ENCODE results near the gene SNRPB. TPM values are rescaled to one million over a fixed set of nuclear protein-coding genes. Genes with fewer than 3 reads are reported as not detected.

SNRPB gene
- total RNA-seq, 1 experiment from 2014 or later = 393 TPM

DNA sequence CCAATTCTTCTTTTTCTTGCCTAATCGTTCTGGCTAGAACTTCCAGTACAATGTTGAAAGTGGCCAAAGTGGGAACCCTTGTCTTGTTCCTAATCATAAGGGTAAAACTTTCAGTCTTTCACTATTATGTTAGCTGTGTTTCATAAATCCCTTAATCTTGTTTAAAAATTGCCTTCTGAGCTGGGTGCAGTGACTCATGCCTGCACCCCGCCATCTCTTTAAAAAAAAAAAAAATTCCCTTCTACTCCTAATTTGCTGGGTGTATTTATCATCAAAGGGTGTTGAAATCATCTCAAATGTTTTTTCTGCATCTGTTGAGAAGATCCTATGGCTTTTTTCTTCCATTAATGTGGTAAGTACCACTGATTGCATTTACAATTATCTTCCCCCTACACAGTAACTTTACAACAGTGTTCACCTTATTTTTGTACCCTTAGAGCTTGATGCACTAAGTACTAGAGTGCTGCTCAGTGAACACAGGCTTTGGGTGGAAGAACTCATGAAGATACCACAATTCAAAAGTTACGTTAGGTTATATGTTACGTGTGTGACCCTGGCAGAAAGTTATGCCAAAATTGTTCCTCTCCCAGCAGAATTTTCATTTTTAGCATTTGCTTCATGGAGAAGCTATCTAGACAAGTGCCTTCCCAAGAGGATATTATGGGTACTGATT is 9.7 kb downstream of the SNRPB start:
- H3K4me3 ChIP-seq (ENCODE audit: low read depth in 2 of 2, low read length in 2 of 2) = no peak overlapping the region
- intact Hi-C loops (cut with micrococcal nuclease; ENCODE audit: unreplicated experiment) (no loop called here), in situ Hi-C loops (cut with HindIII; ENCODE audit: low pct_unique_long_range_greater_than_20kb, low sequenced_read_pairs) (no loop called here)
- no peak overlapping the region for H3K27ac ChIP-seq (ENCODE audit: low read length)
- H3K9me3 ChIP-seq (ENCODE audit: control insufficient read depth, insufficient read depth, low read depth, low read length) = no peaks in the 10 kb centered on the region
- peaks cover 54% of the 10 kb centered on the region for H3K36me3 ChIP-seq (ENCODE audit: control insufficient read depth, insufficient read depth, low read length)
- ATAC-seq (no peak), DNase-seq (ENCODE audit: low read depth, low spot score) (no peak)
- ChIA-PET CTCF (no interaction called here), POLR2A (interaction anchor here (0.6 kb wide), 1 partner anchor 415 kb away, joined by 3 read pairs; no protein-coding TSS in a partner anchor)
- no TSS peak for BruUV-seq (replicated peaks)
- TF ChIP-seq POLR2AphosphoS5 (IDR thresholded peaks at IDR 0.05; ENCODE audit: low read depth, low read length) (no peak), TCF7L2 (IDR thresholded peaks at IDR 0.05; ENCODE audit: low read depth, low read length) (no peak)
- TF ChIP-seq, protein P1, sequence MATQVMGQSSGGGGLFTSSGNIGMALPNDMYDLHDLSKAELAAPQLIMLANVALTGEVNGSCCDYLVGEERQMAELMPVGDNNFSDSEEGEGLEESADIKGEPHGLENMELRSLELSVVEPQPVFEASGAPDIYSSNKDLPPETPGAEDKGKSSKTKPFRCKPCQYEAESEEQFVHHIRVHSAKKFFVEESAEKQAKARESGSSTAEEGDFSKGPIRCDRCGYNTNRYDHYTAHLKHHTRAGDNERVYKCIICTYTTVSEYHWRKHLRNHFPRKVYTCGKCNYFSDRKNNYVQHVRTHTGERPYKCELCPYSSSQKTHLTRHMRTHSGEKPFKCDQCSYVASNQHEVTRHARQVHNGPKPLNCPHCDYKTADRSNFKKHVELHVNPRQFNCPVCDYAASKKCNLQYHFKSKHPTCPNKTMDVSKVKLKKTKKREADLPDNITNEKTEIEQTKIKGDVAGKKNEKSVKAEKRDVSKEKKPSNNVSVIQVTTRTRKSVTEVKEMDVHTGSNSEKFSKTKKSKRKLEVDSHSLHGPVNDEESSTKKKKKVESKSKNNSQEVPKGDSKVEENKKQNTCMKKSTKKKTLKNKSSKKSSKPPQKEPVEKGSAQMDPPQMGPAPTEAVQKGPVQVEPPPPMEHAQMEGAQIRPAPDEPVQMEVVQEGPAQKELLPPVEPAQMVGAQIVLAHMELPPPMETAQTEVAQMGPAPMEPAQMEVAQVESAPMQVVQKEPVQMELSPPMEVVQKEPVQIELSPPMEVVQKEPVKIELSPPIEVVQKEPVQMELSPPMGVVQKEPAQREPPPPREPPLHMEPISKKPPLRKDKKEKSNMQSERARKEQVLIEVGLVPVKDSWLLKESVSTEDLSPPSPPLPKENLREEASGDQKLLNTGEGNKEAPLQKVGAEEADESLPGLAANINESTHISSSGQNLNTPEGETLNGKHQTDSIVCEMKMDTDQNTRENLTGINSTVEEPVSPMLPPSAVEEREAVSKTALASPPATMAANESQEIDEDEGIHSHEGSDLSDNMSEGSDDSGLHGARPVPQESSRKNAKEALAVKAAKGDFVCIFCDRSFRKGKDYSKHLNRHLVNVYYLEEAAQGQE (IDR thresholded peaks at IDR 0.05; ENCODE audit: insufficient read depth in 1 of 2, low read depth in 2 of 2, low read length in 1 of 2) = no peak
- no peaks in the 10 kb centered on the region for H3K4me1 ChIP-seq (ENCODE audit: control insufficient read depth, insufficient read depth, low read length)
- H3K27me3 ChIP-seq (ENCODE audit: control insufficient read depth, insufficient read depth, low read length) = no peaks in the 10 kb centered on the region

DNA sequence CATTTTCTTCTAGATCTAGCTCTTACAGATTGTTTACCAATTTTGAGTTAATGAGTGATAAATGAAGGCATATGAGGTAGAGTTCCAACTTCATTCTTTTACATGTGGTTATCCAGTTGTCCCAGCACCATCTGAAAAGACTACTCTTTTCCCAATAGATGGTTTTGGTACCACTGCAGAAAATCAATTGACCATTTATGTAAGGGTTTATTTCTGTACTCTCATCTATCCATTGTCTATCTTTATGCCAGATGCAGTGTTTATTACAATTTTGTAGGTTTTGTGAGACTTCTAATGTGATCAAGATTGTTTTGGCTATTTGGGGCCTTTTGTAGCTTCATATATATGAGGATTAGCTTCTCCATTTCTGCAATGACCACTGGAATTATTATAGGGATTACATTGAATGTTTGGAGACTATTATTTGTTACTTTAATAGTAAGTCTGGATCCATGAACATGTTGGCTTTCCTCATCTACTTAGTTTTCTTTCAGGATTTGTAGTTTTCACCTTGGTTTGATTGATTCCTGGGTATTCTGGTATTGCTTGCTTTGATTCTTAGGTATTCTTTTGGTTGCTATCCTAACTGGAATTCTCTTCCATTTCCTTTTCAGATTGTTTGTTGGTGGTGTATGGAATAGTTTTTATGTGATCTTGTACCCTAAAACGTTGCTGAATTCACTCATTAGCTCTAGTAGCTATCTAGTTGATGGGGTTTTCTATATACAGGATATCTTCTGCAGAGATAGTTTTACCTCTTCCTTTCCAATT is 10.4 kb downstream of the SNRPB start:
- H3K27me3 ChIP-seq (ENCODE audit: control insufficient read depth, insufficient read depth, low read length) = no peaks in the 10 kb centered on the region
- H3K27ac ChIP-seq (ENCODE audit: low read length) = no peak overlapping the region
- DNase-seq (ENCODE audit: low read depth, low spot score) (no peak), ATAC-seq (no peak)
- TF ChIP-seq TCF7L2 (IDR thresholded peaks at IDR 0.05; ENCODE audit: low read depth, low read length) = no peak
- TF ChIP-seq POLR2AphosphoS5 (IDR thresholded peaks at IDR 0.05; ENCODE audit: low read depth, low read length) = no peak; the same call in 1 of the 2 replicates
- TF ChIP-seq, protein P1 (IDR thresholded peaks at IDR 0.05; ENCODE audit: insufficient read depth in 1 of 2, low read depth in 2 of 2, low read length in 1 of 2) = no peak
- TF ChIP-seq, protein P2, sequence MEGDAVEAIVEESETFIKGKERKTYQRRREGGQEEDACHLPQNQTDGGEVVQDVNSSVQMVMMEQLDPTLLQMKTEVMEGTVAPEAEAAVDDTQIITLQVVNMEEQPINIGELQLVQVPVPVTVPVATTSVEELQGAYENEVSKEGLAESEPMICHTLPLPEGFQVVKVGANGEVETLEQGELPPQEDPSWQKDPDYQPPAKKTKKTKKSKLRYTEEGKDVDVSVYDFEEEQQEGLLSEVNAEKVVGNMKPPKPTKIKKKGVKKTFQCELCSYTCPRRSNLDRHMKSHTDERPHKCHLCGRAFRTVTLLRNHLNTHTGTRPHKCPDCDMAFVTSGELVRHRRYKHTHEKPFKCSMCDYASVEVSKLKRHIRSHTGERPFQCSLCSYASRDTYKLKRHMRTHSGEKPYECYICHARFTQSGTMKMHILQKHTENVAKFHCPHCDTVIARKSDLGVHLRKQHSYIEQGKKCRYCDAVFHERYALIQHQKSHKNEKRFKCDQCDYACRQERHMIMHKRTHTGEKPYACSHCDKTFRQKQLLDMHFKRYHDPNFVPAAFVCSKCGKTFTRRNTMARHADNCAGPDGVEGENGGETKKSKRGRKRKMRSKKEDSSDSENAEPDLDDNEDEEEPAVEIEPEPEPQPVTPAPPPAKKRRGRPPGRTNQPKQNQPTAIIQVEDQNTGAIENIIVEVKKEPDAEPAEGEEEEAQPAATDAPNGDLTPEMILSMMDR (IDR thresholded peaks at IDR 0.05) = no peak
- TF ChIP-seq SIN3A (IDR thresholded peaks at IDR 0.05; ENCODE audit: borderline replicate concordance, insufficient read depth, low read depth, low read length) = no peak
- intact Hi-C loops (cut with micrococcal nuclease; ENCODE audit: unreplicated experiment) (loop anchor here (10.0 kb wide), 1 partner anchor 495 kb away; no protein-coding TSS in a partner anchor), in situ Hi-C loops (cut with HindIII; ENCODE audit: low pct_unique_long_range_greater_than_20kb, low sequenced_read_pairs) (no loop called here)
- H3K4me1 ChIP-seq (ENCODE audit: control insufficient read depth, insufficient read depth, low read length) = no peaks in the 10 kb centered on the region
- H3K36me3 ChIP-seq (ENCODE audit: control insufficient read depth, insufficient read depth, low read length) = peaks cover 48% of the 10 kb centered on the region
- POLR2A ChIA-PET = no interaction called here
- BruUV-seq (replicated peaks) = no TSS peak
- H3K9me3 ChIP-seq (ENCODE audit: control insufficient read depth, insufficient read depth, low read depth, low read length) = no peaks in the 10 kb centered on the region
- CTCF ChIA-PET = no interaction called here
- no peak overlapping the region for H3K4me3 ChIP-seq (ENCODE audit: low read depth in 2 of 2, low read length in 2 of 2)
